Tibial nerve (tissue), 3 donors: Measurements from ENCODE around the gene MCF2L2.

Experiments used
- POLR2A ChIP-seq, 2 donors: fragments of 450-650 bp; IDR thresholded peaks; one replicate each; pipeline ENCODE4 v1.6.1; 2017; ENCODE audit warnings: antibody characterized with exemption in 2 of 2, mild to moderate bottlenecking in 2 of 2, moderate library complexity in 2 of 2
- TF ChIP-seq, protein P1 (sequence below), 5 experiments: fragments of 200-600 bp in 3 of 5; fragments of 450-650 bp in 2 of 5; sonication (generic) in 3 of 5; IDR thresholded peaks; one replicate each; pipeline ENCODE4 v1.5.1; 2016 to 2019; ENCODE audit warnings: antibody characterized with exemption in 5 of 5, mild to moderate bottlenecking in 3 of 5, moderate library complexity in 2 of 5

DNA sequence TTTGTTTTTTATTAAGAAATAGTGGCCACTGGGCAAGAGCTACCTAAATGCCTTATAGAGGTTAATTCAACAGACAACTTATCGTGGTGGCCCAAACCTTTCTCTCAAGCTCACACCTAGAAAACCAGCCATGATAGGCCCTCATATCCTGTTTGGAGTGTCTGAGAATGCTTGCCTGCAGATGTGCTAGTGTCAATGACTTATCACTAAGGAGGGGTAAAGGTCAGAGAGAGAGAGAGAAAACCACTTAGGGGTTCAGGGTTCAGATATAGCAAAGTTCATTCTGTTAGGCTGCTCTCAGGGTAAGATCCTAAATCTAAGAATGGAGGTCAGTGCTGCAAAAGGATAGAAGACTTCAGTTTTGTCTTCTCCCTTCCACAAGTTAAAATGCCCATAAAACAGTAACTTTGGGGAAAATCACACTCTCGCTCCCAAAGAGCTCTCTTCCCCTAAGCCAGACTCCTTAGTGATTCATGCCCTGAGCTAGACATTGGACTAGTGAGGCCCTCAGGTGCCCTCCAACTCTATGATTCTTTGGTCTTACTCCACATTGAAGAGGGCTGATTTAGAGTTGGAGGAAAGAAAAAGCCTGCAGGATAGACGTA is 205.7 kb downstream of the MCF2L2 start:
- TF ChIP-seq, protein P1, sequence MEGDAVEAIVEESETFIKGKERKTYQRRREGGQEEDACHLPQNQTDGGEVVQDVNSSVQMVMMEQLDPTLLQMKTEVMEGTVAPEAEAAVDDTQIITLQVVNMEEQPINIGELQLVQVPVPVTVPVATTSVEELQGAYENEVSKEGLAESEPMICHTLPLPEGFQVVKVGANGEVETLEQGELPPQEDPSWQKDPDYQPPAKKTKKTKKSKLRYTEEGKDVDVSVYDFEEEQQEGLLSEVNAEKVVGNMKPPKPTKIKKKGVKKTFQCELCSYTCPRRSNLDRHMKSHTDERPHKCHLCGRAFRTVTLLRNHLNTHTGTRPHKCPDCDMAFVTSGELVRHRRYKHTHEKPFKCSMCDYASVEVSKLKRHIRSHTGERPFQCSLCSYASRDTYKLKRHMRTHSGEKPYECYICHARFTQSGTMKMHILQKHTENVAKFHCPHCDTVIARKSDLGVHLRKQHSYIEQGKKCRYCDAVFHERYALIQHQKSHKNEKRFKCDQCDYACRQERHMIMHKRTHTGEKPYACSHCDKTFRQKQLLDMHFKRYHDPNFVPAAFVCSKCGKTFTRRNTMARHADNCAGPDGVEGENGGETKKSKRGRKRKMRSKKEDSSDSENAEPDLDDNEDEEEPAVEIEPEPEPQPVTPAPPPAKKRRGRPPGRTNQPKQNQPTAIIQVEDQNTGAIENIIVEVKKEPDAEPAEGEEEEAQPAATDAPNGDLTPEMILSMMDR (IDR thresholded peaks at IDR 0.05) = no peak
- TF ChIP-seq POLR2A (IDR thresholded peaks at IDR 0.05) = no peak
